Measurements from ENCODE around the gene MUC7.

GRCh38 chr4:70518716-70519115, 46.7 kb downstream of the MUC7 start:
- no peak for TF ChIP-seq CTCF (IDR thresholded peaks at IDR 0.05)
- TF ChIP-seq POLR2A (IDR thresholded peaks at IDR 0.05) = no peak

All from Peyer's patch (tissue), 4 donors.